NCI-H2029 treated with DMSO at 0.1 percent for 48 hours (cell line): Measurements from ENCODE around the gene TNPO2.
"Not testable (repeated sequence)": the region's sequence is repeated elsewhere in the genome, so short reads cannot be mapped to it uniquely, and the experiment has no call there.

ENCODE experiments used
- DNase-seq: peaks from one replicate; lab custom pipeline; 2025; lab: John Stamatoyannopoulos, UW

Gene TNPO2

GRCh38 chr19:12705654-12706331 lies 17.9 kb downstream of the TNPO2 start:
- no peak for DNase-seq

- DNase-seq: no peak
Observed at GRCh38 chr19:12705169-12705568, 18.6 kb downstream of the TNPO2 start.

DNA sequence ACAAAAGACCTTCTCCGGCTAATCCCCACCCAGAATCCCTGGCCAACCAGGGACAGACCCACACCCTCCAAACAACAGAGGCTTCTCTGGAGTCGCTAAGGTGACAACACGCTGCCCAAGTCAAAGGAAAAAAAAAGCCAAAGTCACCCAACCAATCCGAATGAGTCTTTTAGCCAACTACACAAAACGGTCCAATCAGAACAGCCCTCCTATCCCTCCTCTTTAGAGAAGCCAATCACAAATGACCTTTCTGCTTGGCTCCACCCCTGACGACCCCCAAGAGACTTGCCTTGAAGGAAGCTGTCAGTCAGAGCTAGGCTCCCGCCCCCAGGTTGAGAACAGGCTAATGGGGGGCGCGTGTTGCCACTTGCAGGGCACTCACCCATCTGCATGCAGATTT lies 20.7 kb downstream of the TNPO2 start:
- DNase-seq: no peak

GRCh38 chr19:12701596-12702282 lies 22.0 kb downstream of the TNPO2 start:
- no peak for DNase-seq

- DNase-seq: no peak
Observed at GRCh38 chr19:12698138-12698537, 25.6 kb downstream of the TNPO2 start.

DNA sequence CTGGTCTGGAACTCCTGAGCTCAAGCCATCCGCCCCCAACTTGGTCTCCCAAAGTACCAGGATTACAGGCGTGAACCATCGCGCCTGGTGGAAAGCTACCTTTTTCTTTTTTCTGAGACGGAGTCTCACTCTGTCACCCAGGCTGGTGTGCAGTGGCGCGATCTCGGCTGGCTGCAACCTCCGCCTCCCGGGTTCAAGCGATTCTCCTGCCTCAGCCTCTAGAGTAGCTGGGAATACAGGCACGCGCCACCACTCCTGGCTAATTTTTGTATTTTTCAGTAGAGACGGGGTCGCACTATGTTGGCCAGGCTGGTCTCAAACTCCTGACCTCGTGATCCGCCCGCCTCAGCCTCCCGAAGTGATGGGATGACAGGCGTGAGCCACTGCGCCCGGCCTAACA lies 26.3 kb downstream of the TNPO2 start:
- not testable (repeated sequence) for DNase-seq

DNA sequence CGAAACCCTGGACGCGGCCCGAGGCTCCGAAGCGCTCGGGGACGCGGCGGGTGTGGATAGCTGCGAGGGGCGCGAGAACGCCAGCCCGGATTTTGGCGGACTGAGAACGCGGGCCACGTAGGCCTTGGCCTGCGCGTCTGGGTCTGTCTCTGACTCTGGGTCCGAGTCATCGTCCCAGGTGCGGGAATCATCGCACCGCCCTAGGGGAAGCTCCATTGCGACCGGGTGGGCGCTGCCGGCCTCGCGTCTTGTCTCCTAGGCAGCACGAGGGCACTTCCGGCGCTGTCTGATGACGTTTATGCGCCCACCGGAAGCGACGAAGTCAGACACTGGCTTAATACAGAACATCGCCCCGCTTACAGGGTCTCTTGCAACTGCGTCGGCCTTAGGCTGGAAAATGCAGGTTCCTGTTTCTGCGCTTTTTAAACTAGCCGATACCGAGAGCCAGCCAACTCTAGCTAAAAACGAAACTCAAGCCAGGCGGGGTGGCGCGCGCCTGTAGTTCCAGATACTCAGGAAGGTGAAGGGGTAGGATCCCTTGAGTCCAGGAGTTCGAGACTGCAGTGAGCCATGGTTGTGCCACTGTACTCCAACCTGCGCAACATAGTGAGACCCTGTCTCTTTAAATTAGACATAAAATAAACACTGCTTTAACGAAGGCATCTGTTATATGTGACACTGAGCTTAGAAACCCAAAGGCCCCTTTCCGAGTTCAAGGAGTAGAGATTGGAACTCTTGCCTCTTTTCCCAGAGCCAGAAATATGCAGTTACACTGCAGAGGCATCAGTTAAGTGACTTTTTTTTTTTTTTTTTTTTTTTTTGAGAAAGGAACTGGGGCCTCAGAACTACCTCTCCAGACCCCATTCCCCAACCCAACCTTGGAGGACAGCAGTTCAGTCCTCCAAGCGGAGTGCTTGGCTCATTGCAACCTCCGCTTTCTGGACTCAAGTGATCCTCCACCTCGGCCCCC lies 27.1 kb downstream of the TNPO2 start, which contains the start of gene FBXW9:
FBXW9 (minus strand) TSS at position 266 of the 970 bp plus-strand sequence; CDS start at position 216, 50 bp downstream.
- peak; percentile 67 for DNase-seq

DNA sequence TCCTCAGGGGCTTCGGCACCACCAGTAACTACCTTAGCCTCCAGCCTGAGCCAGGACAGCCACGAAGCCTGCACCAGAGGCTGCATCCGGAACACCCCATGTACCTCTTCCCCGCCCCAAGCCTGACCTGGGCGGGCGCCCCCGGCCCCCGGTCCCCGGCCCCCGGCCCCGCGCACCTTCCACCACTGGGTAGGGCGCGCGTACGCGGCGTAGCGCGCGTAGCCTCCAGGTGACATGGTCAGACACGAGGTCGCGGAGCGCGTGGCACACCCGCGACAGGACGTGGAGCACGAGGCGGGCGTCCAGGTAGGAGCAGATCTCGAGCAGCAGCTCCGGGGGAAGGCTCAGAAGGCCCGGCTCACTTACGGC lies 27.8 kb downstream of the TNPO2 start:
- DNase-seq: no peak

DNA sequence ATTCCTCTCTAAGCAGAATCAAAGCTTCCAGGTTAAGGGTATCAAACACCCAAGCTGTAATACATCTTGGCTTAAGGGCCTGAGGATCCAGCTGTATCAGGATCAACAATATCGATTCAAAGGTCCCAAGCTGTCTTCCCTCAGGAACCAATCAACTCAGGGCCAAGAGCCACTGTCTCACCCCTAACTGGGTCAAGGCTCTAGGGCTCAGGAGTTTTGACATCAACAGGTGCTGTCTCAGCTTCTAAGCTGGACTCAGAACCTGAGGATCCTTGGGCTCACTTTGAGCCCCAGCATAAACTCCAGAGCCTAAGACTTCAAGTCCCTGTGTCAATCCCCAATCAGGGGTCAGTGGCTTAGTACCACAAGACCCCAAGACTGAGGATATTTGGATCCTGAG lies 28.2 kb downstream of the TNPO2 start:
- DNase-seq: no peak

DNA sequence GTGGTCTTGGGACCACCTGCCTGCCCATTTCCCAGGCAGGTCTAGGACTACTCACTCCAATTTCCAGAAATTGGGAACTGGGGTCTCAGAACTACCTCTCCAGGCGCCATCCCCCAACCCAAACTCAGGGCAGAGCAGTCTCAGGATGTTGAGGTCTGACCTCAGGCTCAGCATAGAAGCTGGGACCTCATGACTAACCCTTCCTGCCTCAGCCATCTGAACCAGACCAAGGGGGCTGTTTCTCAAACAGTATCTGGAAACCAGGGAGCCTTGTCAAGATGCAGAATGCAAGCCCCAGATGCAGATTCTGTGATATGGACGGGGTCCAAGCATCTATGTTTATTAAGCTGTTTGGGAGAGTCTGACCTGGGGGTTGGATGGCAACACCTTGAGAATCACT lies 28.6 kb downstream of the TNPO2 start:
- DNase-seq: no peak

- DNase-seq: no peak
Observed at GRCh38 chr19:12694641-12695040, 29.1 kb downstream of the TNPO2 start.

DNA sequence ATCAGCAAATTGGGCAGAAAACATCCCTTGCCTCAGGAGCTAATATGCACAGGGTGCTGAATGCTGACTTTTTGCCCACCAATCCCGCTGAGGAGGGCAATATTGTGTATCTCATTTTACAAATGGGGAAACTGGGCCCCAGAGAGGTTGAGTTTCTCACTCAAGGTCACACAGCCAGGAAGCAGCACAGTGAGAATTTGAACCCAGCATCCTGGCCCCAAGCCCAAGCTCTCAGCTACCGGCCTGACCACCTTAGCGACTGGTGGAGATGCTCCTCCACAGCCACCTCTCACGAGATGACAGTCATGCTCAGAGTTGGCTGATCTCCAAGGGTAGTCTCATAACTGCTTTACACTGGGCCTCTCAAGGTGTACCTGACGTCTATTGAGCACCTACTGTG lies 30.8 kb downstream of the TNPO2 start:
- DNase-seq: no peak

DNA sequence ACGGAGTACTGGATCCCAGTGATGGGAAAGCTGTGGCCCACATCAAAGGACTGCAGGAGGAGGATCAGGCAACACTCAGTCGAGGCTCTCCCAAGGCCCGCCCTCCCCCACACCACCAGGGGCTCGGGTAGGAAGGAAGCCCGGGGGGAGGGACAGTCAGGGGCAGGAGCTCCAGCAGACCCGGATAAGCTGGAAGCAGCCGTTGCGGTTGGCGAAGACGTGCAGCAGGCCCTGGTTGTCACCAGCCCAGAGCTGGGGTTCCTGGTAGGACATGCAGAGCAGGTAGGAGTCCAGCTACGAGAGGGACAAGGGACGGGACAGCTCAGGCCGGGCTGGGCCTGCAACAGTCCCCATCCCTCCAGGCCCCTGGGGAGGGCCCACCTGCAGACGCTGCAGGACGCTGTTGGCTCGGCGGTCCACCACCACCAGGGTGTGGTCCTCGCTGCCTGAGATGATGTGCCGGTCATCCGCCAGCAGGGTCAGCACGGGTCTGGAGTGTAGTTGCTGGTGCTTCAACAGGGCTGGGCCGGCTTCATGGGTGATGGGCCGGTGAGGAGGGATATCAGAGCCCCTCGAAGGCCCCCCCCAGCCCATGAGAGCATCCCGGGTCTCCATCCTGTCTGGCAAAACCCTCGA lies 34.0 kb downstream of the TNPO2 start:
- DNase-seq: no peak

DNA sequence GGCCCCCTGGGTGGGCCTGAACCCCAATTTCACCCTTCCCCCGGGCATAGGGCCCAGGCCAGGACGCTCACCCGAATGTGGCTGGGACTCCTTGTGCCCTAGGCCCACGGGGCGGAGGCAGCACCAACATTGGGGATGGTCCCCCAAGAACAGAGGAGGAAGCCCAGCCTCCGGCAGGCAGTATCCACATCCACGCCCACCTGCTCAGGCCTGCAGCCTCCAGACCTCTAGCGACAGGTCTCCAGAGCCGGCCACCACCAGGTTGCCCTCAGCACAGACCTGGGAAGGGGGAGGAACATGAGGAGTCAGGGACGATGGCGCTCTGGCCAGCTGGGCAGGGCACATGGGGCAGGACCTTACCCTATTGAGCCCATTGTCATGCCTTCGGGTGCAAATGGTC lies 34.7 kb downstream of the TNPO2 start:
- no peak for DNase-seq

- no peak for DNase-seq
Observed at GRCh38 chr19:12687496-12688196, 36.1 kb downstream of the TNPO2 start, which contains the start of gene GNG14. GNG14 (plus strand) TSS chr19:12687998; CDS start chr19:12688049, 51 bp downstream.

GRCh38 chr19:12685831-12686230 lies 37.9 kb downstream of the TNPO2 start:
- DNase-seq: no peak

GRCh38 chr19:12681074-12681987 lies 42.4 kb downstream of the TNPO2 start, which contains the start of gene DHPS:
DHPS (minus strand) TSS chr19:12681880; CDS start chr19:12681766, 114 bp downstream.
- peak; percentile 92 for DNase-seq

- DNase-seq: no peak
Observed at GRCh38 chr19:12680034-12680433, 43.7 kb downstream of the TNPO2 start.

DNA sequence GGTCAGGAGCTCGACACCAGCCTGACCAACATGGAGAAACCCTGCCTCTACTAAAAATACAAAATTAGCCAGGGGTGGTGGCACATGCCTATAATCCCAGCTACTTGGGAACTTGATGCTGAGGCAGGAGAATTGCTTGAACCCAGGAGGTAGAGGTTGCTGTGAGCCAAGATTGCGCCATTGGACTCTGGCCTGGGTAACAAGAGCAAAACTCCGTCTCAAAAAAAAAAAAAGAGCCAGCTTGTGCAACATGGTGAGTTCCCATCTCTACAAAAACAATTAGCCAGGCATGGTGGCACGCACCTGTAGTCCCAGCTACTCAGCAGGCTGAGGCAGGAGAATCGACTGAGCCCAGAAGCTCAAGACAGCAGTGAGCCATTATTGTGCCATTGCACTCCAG lies 45.7 kb downstream of the TNPO2 start:
- not testable (repeated sequence) for DNase-seq

- DNase-seq: no peak
Observed at GRCh38 chr19:12676928-12677327, 46.8 kb downstream of the TNPO2 start.
